Endothelial cell of umbilical vein (primary cell): ENCODE data around the gene TBX4. TPM values are rescaled to one million over a fixed set of nuclear protein-coding genes. Genes with fewer than 3 reads are reported as not detected.

Experiments used
- BruUV-seq: library from RNA; stranded (reverse); fragments of 400-500 nt; replicated peaks from 2 replicates; lab custom pipeline; 2021; lab: Mats Ljungman, UMichigan
- CTCF ChIA-PET: fragments of 300-600, 350-600 bp; sonication (Branson Sonifier 250); formaldehyde crosslinking; loops from one replicate; lab custom pipeline; 2021; ENCODE audit warnings: antibody characterized with exemption, inconsistent platforms; lab: Charles Lee
- POLR2A ChIA-PET: fragments of 300-600, 350-600 bp; sonication (Branson Sonifier 250); formaldehyde crosslinking; loops from one replicate; lab custom pipeline; 2021; ENCODE audit warnings: antibody characterized with exemption, inconsistent platforms; lab: Charles Lee
- DNase-seq: peaks from one replicate; pipeline ENCODE4 v3.0.0-alpha.2; 2011; ENCODE audit warnings: low read depth, low spot score
- FAIRE-seq: peaks from 2 replicates; lab custom pipeline; 2011; peaks lifted over from hg19 to GRCh38; lab: Jason Lieb, UNC
- H2AFZ ChIP-seq: 2 replicates; pipeline ENCODE4 v1.6.0; 2012; ENCODE audit warnings: low read depth, low read length, control low read depth, inconsistent platforms
- H3K27ac ChIP-seq: 2 replicates; pipeline ENCODE4 v1.5.1; 2011; ENCODE audit warnings: low read depth, mild to moderate bottlenecking, control low read depth, low read length, moderate library complexity; ENCODE audit not compliant: insufficient read depth
- H3K27me3 ChIP-seq, 2 experiments: 2 replicates each; pipeline versions ENCODE4 v1.6.0 to v1.6.1; 2011; ENCODE audit warnings: low read length in 2 of 2, mixed read lengths in 1 of 2; ENCODE audit not compliant: control insufficient read depth in 2 of 2, insufficient read depth in 2 of 2
- H3K36me3 ChIP-seq, 2 experiments: 2 replicates in 1 of 2; 3 replicates in 1 of 2; pipeline ENCODE4 v1.5.1; 2011; ENCODE audit warnings: low read length in 2 of 2, mild to moderate bottlenecking in 1 of 2, moderate library complexity in 1 of 2; ENCODE audit not compliant: control insufficient read depth in 2 of 2, insufficient read depth in 2 of 2; ENCODE audit errors: extremely low read depth in 1 of 2
- H3K4me1 ChIP-seq: 3 replicates; pipeline ENCODE4 v1.5.1; 2011; ENCODE audit warnings: mild to moderate bottlenecking, low read length; ENCODE audit not compliant: control insufficient read depth, insufficient read depth; ENCODE audit errors: extremely low read depth
- H3K4me2 ChIP-seq: 2 replicates; pipeline ENCODE4 v1.6.1; 2011; ENCODE audit warnings: low read length, control low read depth, mixed read lengths; ENCODE audit not compliant: insufficient read depth
- H3K4me3 ChIP-seq, 3 experiments: fragments of 200-600 bp in 1 of 3; sonication (generic), shearing (Covaris generic) in 1 of 3; replicated peaks in 1 of 3; 2 replicates each; pipeline ENCODE4 v1.5.1; 2011 to 2016; ENCODE audit warnings: control low read depth in 3 of 3, low read length in 3 of 3, mild to moderate bottlenecking in 2 of 3, inconsistent platforms in 1 of 3, low read depth in 1 of 3, moderate library complexity in 1 of 3; ENCODE audit not compliant: insufficient read depth in 1 of 3
- H3K79me2 ChIP-seq: 2 replicates; pipeline ENCODE4 v1.6.0; 2012; ENCODE audit warnings: low read length, inconsistent platforms; ENCODE audit not compliant: control insufficient read depth, insufficient read depth
- H3K9ac ChIP-seq: replicated peaks from 2 replicates; pipeline ENCODE3; 2011; ENCODE audit warnings: low read length, control low read depth; ENCODE audit not compliant: insufficient read depth; ENCODE audit errors: extremely low read depth
- H3K9me1 ChIP-seq: replicated peaks from 3 replicates; pipeline ENCODE4 v1.6.0; 2011; ENCODE audit warnings: mild to moderate bottlenecking, low read length; ENCODE audit not compliant: control insufficient read depth, insufficient read depth; ENCODE audit errors: extremely low read depth
- H3K9me3 ChIP-seq: replicated peaks from 2 replicates; pipeline ENCODE4 v1.5.1; 2012; ENCODE audit warnings: low read length, inconsistent platforms; ENCODE audit not compliant: control insufficient read depth, insufficient read depth
- H4K20me1 ChIP-seq: replicated peaks from 2 replicates; pipeline ENCODE3; 2011; ENCODE audit warnings: mild to moderate bottlenecking, low read length; ENCODE audit not compliant: control insufficient read depth, insufficient read depth; ENCODE audit errors: extremely low read depth
- EZH2 ChIP-seq: IDR thresholded peaks from 2 replicates; pipeline ENCODE4 v1.6.1; 2012; ENCODE audit warnings: borderline replicate concordance, low read depth, mild to moderate bottlenecking, moderate library complexity, low read length, inconsistent platforms; ENCODE audit not compliant: severe bottlenecking
- FOS ChIP-seq: IDR thresholded peaks from 2 replicates; pipeline ENCODE4 v1.6.1; 2011; ENCODE audit warnings: mild to moderate bottlenecking, low read length, moderate library complexity, borderline replicate concordance; ENCODE audit not compliant: insufficient read depth
- GATA2 ChIP-seq: IDR thresholded peaks from 2 replicates; pipeline ENCODE4 v1.7.0; 2011; ENCODE audit warnings: low read depth, mild to moderate bottlenecking, moderate library complexity, mixed read lengths, low read length; ENCODE audit not compliant: insufficient read length, insufficient read depth
- JUN ChIP-seq: IDR thresholded peaks from 2 replicates; pipeline ENCODE4 v1.6.1; 2011; ENCODE audit warnings: borderline replicate concordance, low read depth; ENCODE audit not compliant: insufficient read length, insufficient read depth
- MYC ChIP-seq: IDR thresholded peaks from one replicate; pipeline ENCODE4 v1.6.1; 2011; ENCODE audit warnings: mild to moderate bottlenecking, low read depth, low read length
- POLR2A ChIP-seq: IDR thresholded peaks from 2 replicates; pipeline ENCODE4 v1.6.1; 2012; ENCODE audit warnings: low read depth, mild to moderate bottlenecking, control low read depth, low read length
- POLR2AphosphoS5 ChIP-seq: IDR thresholded peaks from 2 replicates; pipeline ENCODE4 v1.6.1; 2012; ENCODE audit warnings: low read depth, mild to moderate bottlenecking, control low read depth, low read length, moderate library complexity; ENCODE audit not compliant: insufficient read depth
- dilution Hi-C: fragments of 300-500 bp; cut with MboI; formaldehyde crosslinking; loops from one replicate; pipeline ENCODE4 v1.15.0; 2019; ENCODE audit warnings: low sequenced_read_pairs; ENCODE audit not compliant: extremely low pct_ligation_motif_present
- intact Hi-C: fragments of 100-400 bp; cut with micrococcal nuclease; formaldehyde crosslinking; loops from one replicate; pipeline ENCODE4 v1.10.0; 2022
- polyA plus RNA-seq, 4 experiments: library from polyadenylated mRNA; depleted of rRNA in 3 of 4; stranded (reverse) in 3 of 4; unstranded in 1 of 4; fragments of >200 nt; gene quantifications; 2 replicates each; pipeline versions ENCODE4 v1.2.1 to v1.2.3, GENCODE V29; 2011 to 2012; ENCODE audit warnings: missing spikeins in 1 of 4
- total RNA-seq: library from RNA; stranded (reverse); gene quantifications from 2 replicates; pipeline ENCODE4 v1.2.3, GENCODE V29; 2021
- TF ChIP-seq, protein P1 (sequence below), 2 donors: IDR thresholded peaks; 1 replicate in 1 of 2; 2 replicates in 1 of 2; pipeline ENCODE4 v1.5.1; 2011; ENCODE audit warnings: low read length in 2 of 2, mild to moderate bottlenecking in 2 of 2, moderate library complexity in 2 of 2, control low read depth in 1 of 2, inconsistent platforms in 1 of 2, low read depth in 1 of 2; ENCODE audit not compliant: insufficient read depth in 1 of 2; ENCODE audit errors: extremely low read depth in 1 of 2
- TF ChIP-seq, protein P2 (sequence below): IDR thresholded peaks from 2 replicates; pipeline ENCODE4 v1.6.1; 2011; ENCODE audit not compliant: insufficient read depth, insufficient read length

TBX4 gene
- total and polyA plus RNA-seq, 2 donors (not counting 3 experiments of a cell fraction or from before 2014, with no cell fraction given) = not detected

DNA sequence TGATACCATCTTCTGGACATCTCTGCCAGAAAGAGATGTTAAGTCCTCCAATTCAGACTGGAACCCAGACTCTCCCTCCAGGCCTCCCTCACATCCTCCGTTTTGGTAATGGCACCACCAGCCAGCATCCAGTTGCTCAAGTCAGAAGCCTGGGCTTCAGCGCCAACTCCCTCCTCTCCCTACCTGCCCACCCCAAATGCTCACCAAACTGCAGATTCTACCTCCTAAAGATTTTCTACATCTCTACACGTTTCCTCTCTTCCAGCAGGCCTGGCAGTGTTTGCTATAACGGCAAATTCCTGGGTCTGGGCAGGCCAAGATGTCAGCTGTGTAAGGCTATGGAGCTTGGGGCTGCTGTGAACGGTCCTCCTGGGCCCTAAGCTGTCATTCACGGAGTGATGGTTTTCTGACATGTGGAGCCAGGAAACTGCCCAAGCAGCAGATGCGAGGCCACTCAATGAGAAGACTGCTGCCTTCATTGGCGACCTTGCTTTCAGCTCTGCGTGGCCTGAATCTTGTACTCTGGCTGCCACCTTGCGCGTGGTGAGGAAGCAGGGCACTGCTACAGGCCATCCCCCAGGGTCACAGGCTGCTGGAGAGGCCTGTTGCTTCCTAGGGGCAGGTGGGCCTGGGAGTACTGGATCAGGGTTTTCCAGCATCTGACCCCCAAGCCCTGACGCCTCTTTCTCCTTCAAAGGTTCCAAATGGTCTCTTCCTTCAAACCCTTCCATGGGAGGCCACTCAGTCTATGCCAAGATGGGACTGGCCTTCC lies 37.7 kb downstream of the TBX4 start:
- H3K4me3 ChIP-seq = no peak overlapping the region
- TF ChIP-seq JUN (no peak), GATA2 (no peak), POLR2AphosphoS5 (no peak), FOS (no peak), MYC (no peak), EZH2 (no peak), POLR2A (no peak)
- TF ChIP-seq, protein P1, sequence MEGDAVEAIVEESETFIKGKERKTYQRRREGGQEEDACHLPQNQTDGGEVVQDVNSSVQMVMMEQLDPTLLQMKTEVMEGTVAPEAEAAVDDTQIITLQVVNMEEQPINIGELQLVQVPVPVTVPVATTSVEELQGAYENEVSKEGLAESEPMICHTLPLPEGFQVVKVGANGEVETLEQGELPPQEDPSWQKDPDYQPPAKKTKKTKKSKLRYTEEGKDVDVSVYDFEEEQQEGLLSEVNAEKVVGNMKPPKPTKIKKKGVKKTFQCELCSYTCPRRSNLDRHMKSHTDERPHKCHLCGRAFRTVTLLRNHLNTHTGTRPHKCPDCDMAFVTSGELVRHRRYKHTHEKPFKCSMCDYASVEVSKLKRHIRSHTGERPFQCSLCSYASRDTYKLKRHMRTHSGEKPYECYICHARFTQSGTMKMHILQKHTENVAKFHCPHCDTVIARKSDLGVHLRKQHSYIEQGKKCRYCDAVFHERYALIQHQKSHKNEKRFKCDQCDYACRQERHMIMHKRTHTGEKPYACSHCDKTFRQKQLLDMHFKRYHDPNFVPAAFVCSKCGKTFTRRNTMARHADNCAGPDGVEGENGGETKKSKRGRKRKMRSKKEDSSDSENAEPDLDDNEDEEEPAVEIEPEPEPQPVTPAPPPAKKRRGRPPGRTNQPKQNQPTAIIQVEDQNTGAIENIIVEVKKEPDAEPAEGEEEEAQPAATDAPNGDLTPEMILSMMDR (IDR thresholded peaks at IDR 0.05; ENCODE audit: extremely low read depth in 1 of 2, insufficient read depth in 1 of 2, low read depth in 1 of 2, low read length in 2 of 2) = no peak
- TF ChIP-seq, protein P2, sequence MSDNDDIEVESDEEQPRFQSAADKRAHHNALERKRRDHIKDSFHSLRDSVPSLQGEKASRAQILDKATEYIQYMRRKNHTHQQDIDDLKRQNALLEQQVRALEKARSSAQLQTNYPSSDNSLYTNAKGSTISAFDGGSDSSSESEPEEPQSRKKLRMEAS = no peak
- ChIA-PET CTCF (no interaction called here), POLR2A (no interaction called here)
- no peaks in the 10 kb centered on the region for H3K9me3 ChIP-seq
- no peaks in the 10 kb centered on the region for H3K36me3 ChIP-seq
- no peak overlapping the region for H3K4me2 ChIP-seq
- H2AFZ ChIP-seq = no peak overlapping the region
- dilution Hi-C loops (no loop called here), intact Hi-C loops (no loop called here)
- no peaks in the 10 kb centered on the region for H3K9me1 ChIP-seq
- BruUV-seq = no TSS peak
- no peaks in the 10 kb centered on the region for H3K4me1 ChIP-seq
- H3K79me2 ChIP-seq = no peaks in the 10 kb centered on the region
- no peak for DNase-seq
- no peak overlapping the region for H3K9ac ChIP-seq
- no peaks in the 10 kb centered on the region for H4K20me1 ChIP-seq
- no peak for FAIRE-seq
- no peak overlapping the region for H3K27ac ChIP-seq
- peaks cover 5 to 7% of the 10 kb centered on the region in 2 experiments for H3K27me3 ChIP-seq
